ENCODE measurements around the gene CUTC. TPM values are rescaled to one million over a fixed set of nuclear protein-coding genes. Genes with fewer than 3 reads are reported as not detected.

Gene CUTC
- total RNA-seq, 1 experiment from 2014 or later = 53.6 TPM

DNA sequence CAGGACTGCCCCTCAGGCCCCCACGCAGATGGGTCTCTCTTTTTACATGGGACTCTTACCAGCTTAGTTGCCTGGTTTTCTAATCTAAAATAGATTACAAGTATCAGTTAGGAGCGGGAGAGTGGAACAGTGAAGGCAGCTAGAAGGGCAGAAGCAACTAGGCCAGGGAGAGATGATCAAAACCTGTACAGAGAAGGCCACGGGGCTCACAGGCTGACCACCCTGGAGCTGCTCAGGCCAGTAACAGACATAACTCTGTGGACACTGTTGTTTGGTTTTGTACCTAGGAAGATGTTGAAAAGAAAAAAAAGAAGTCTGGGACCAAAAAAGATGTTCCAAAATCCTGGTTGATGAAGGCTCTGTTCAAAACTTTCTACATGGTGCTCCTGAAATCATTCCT is 66.9 kb downstream of the CUTC start:
- intact Hi-C loops (cut with micrococcal nuclease) = no loop called here
- no peak for DNase-seq (ENCODE audit: low read depth, low spot score)
- ATAC-seq = no peak
- H3K9me2 ChIP-seq (ENCODE audit: insufficient read depth) = no peaks in the 10 kb centered on the region
- ChIA-PET POLR2A (no interaction called here), RAD21 (ENCODE audit: low non-redundant PET in 1 of 2, low total read pairs in 2 of 2, uncharacterized antibody in 2 of 2, unreplicated experiment in 2 of 2) (no interaction called here), CTCF (interaction anchor here (1.6 kb wide), 1 partner anchor 11 kb away, joined by 4 read pairs; no protein-coding TSS in a partner anchor)
- H3K4me2 ChIP-seq (ENCODE audit: low read length) = no peak overlapping the region
- peaks cover 37 to 83% of the 10 kb centered on the region in 2 experiments; a peak in 3 of 4 replicates for H3K36me3 ChIP-seq (ENCODE audit: control insufficient read depth in 1 of 2, insufficient read depth in 2 of 2, low read length in 2 of 2)
- H3K27me3 ChIP-seq (ENCODE audit: insufficient read depth, low read length) = no peaks in the 10 kb centered on the region
- H3K9ac ChIP-seq (ENCODE audit: low read length) = no peak overlapping the region
- H3K4me3 ChIP-seq (replicated peaks in 1 of 2; ENCODE audit: low read depth in 1 of 2, low read length in 2 of 2) = no peak overlapping the region
- no TSS peak for BruUV-seq (replicated peaks)
- H3K4me1 ChIP-seq (ENCODE audit: control insufficient read depth in 1 of 2, insufficient read depth in 2 of 2, low read length in 2 of 2) = no peaks in the 10 kb centered on the region
- H3K27ac ChIP-seq (ENCODE audit: low read depth, low read length) = no peak overlapping the region
- H3K79me2 ChIP-seq (ENCODE audit: insufficient read depth, low read length) = no peaks in the 10 kb centered on the region
- no peaks in the 10 kb centered on the region for H4K20me1 ChIP-seq (ENCODE audit: insufficient read depth)
- TF ChIP-seq ZFX (IDR thresholded peaks at IDR 0.05) = no peak
- TF ChIP-seq EZH2phosphoT487 (IDR thresholded peaks at IDR 0.05; ENCODE audit: borderline replicate concordance) = no peak
- no peak for TF ChIP-seq CBX3 (IDR thresholded peaks at IDR 0.05; ENCODE audit: low read depth)
- no peak for TF ChIP-seq YY1 (IDR thresholded peaks at IDR 0.05; ENCODE audit: extremely low read depth, insufficient replicate concordance, low read depth, low read length)
- TF ChIP-seq JUND (IDR thresholded peaks at IDR 0.05) = no peak
- TF ChIP-seq EZH2 (IDR thresholded peaks at IDR 0.05) = no peak
- no peak for TF ChIP-seq SP1 (IDR thresholded peaks at IDR 0.05; ENCODE audit: low read depth)
- TF ChIP-seq RAD21 (IDR thresholded peaks at IDR 0.05; ENCODE audit: low read depth) = no peak
- no peak for TF ChIP-seq CEBPB (IDR thresholded peaks at IDR 0.05; ENCODE audit: low read depth)
- no peak for TF ChIP-seq POLR2AphosphoS5 (IDR thresholded peaks at IDR 0.05; ENCODE audit: low read depth, low read length)
- no peak for TF ChIP-seq POLR2A (IDR thresholded peaks at IDR 0.05; ENCODE audit: borderline replicate concordance, extremely low read depth, insufficient read depth, insufficient read length)
- no peak for TF ChIP-seq REST (IDR thresholded peaks at IDR 0.05; ENCODE audit: low read depth)
- no peak for TF ChIP-seq SRF (IDR thresholded peaks at IDR 0.05; ENCODE audit: low read depth)
- no peak for TF ChIP-seq EGR1 (IDR thresholded peaks at IDR 0.05; ENCODE audit: low read depth)
- no peak for TF ChIP-seq FOSL1 (IDR thresholded peaks at IDR 0.05; ENCODE audit: low read depth)
- no peak for TF ChIP-seq TCF7L2 (IDR thresholded peaks at IDR 0.05; ENCODE audit: borderline replicate concordance, extremely low read depth, insufficient read depth, insufficient read length)
- TF ChIP-seq ATF3 (IDR thresholded peaks at IDR 0.05) = no peak
- H2AFZ ChIP-seq (ENCODE audit: low read depth, low read length, poor library complexity, severe bottlenecking) = no peak overlapping the region
- no peaks in the 10 kb centered on the region for H3K9me3 ChIP-seq (ENCODE audit: control insufficient read depth in 1 of 2, insufficient read depth in 1 of 2, low read depth in 1 of 2, low read length in 2 of 2)

All from HCT116 (cell line).